Hypothalamus (tissue), 51 donors: ENCODE data around the gene HTRA1.

Experiments
- DNase-seq, 51 donors: peaks; one replicate each; lab custom pipeline; 2025; lab: John Stamatoyannopoulos, UW

Gene HTRA1

GRCh38 chr10:122510736-122511135, 49.4 kb downstream of the HTRA1 start:
- DNase-seq, result no peak

- no peak for DNase-seq
Observed at GRCh38 chr10:122513053-122513452, 51.7 kb downstream of the HTRA1 start.

GRCh38 chr10:122514045-122514840, 52.9 kb downstream of the HTRA1 start:
- DNase-seq, result no peak

- DNase-seq, result peak in 9 of 51 donors; percentile 13 to 41 (median 32)
Observed at GRCh38 chr10:122515022-122515424, 53.7 kb downstream of the HTRA1 start.

GRCh38 chr10:122515588-122516231, 54.4 kb downstream of the HTRA1 start:
- no peak for DNase-seq

GRCh38 chr10:122516734-122517133, 55.4 kb downstream of the HTRA1 start:
- DNase-seq, result peak in 5 of 51 donors; percentile 21 to 43 (median 26)

GRCh38 chr10:122519144-122519543, 57.8 kb downstream of the HTRA1 start:
- DNase-seq, result no peak

- DNase-seq, result no peak
Observed at GRCh38 chr10:122519873-122520272, 58.5 kb downstream of the HTRA1 start.

- peak in 15 of 51 donors; percentile 9 to 63 (median 28) for DNase-seq
Observed at GRCh38 chr10:122521011-122521410, 59.7 kb downstream of the HTRA1 start.

- no peak for DNase-seq
Observed at GRCh38 chr10:122524811-122525210, 63.5 kb downstream of the HTRA1 start.

GRCh38 chr10:122525788-122526187, 64.4 kb downstream of the HTRA1 start:
- DNase-seq, result no peak

GRCh38 chr10:122526892-122527291, 65.5 kb downstream of the HTRA1 start:
- no peak for DNase-seq

- no peak for DNase-seq
Observed at GRCh38 chr10:122530177-122530576, 68.8 kb downstream of the HTRA1 start.

- DNase-seq, result no peak
Observed at GRCh38 chr10:122531261-122531660, 69.9 kb downstream of the HTRA1 start.

GRCh38 chr10:122531939-122532338, 70.6 kb downstream of the HTRA1 start:
- no peak for DNase-seq

GRCh38 chr10:122532601-122533296, 71.4 kb downstream of the HTRA1 start:
- DNase-seq, result no peak

GRCh38 chr10:122537545-122537944, 76.2 kb downstream of the HTRA1 start:
- DNase-seq, result no peak

GRCh38 chr10:122541541-122542002, 80.2 kb downstream of the HTRA1 start:
- no peak for DNase-seq

- no peak for DNase-seq
Observed at GRCh38 chr10:122543676-122544445, 82.5 kb downstream of the HTRA1 start.

- DNase-seq, result no peak
Observed at GRCh38 chr10:122544493-122544892, 83.1 kb downstream of the HTRA1 start.

GRCh38 chr10:122546242-122546641, 84.9 kb downstream of the HTRA1 start:
- no peak for DNase-seq
